ENCODE measurements around the gene FAM236B. TPM values are rescaled to one million over a fixed set of nuclear protein-coding genes. Genes with fewer than 3 reads are reported as not detected.
"Not testable (repeated sequence)": the region's sequence is repeated elsewhere in the genome, so short reads cannot be mapped to it uniquely, and the experiment has no call there.

FAM236B gene
- not detected in 2 replicates for total RNA-seq (2014; rRNA removed; shearing (Covaris generic); ENCODE audit: low replicate concordance)

- H3K9me3 ChIP-seq, H3K27me3 ChIP-seq, DNase-seq, H3K36me3 ChIP-seq, H3K4me3 ChIP-seq: not testable (repeated sequence)
Observed at GRCh38 chrX:72782560-72782959, at the start of gene FAM236B. FAM236B (minus strand) TSS chrX:72782660; CDS start chrX:72782560, 100 bp downstream.

GRCh38 chrX:72830701-72831100, 48.2 kb upstream of the FAM236B start:
- DNase-seq, H3K36me3 ChIP-seq, H3K27me3 ChIP-seq, H3K9me3 ChIP-seq, H3K4me3 ChIP-seq: not testable (repeated sequence)

- H3K4me3 ChIP-seq, H3K27me3 ChIP-seq, H3K9me3 ChIP-seq, DNase-seq, H3K36me3 ChIP-seq: not testable (repeated sequence)
Observed at GRCh38 chrX:72808110-72808509, 25.6 kb upstream of the FAM236B start, which contains the start of gene FAM236D. FAM236D (minus strand) TSS chrX:72808210; CDS start chrX:72808110, 100 bp downstream.

GRCh38 chrX:72790390-72790789, 7.9 kb upstream of the FAM236B start:
- not testable (repeated sequence) for H3K36me3 ChIP-seq, DNase-seq, H3K4me3 ChIP-seq, H3K27me3 ChIP-seq, H3K9me3 ChIP-seq

GRCh38 chrX:72788142-72788541, 5.7 kb upstream of the FAM236B start:
- not testable (repeated sequence) for H3K27me3 ChIP-seq, H3K9me3 ChIP-seq, H3K4me3 ChIP-seq, H3K36me3 ChIP-seq, DNase-seq

GRCh38 chrX:72783964-72784363, 1.5 kb upstream of the FAM236B start:
- not testable (repeated sequence) for H3K4me3 ChIP-seq, DNase-seq, H3K27me3 ChIP-seq, H3K36me3 ChIP-seq, H3K9me3 ChIP-seq

- DNase-seq, H3K27me3 ChIP-seq, H3K9me3 ChIP-seq, H3K4me3 ChIP-seq, H3K36me3 ChIP-seq: not testable (repeated sequence)
Observed at GRCh38 chrX:72783365-72783936, 991 bp upstream of the FAM236B start.

GRCh38 chrX:72778146-72778545, 4.3 kb downstream of the FAM236B start:
- H3K27me3 ChIP-seq, H3K4me3 ChIP-seq, DNase-seq, H3K9me3 ChIP-seq, H3K36me3 ChIP-seq: not testable (repeated sequence)

GRCh38 chrX:72777467-72777790, 5.0 kb downstream of the FAM236B start:
- H3K9me3 ChIP-seq, H3K36me3 ChIP-seq, H3K4me3 ChIP-seq, DNase-seq, H3K27me3 ChIP-seq: not testable (repeated sequence)

GRCh38 chrX:72776653-72777466, 5.6 kb downstream of the FAM236B start, which contains the start of gene DMRTC1B:
DMRTC1B (plus strand) TSS chrX:72776890; CDS start chrX:72845136, 68,246 bp downstream.
- not testable (repeated sequence) for H3K4me3 ChIP-seq, H3K9me3 ChIP-seq, DNase-seq, H3K27me3 ChIP-seq, H3K36me3 ChIP-seq

- not testable (repeated sequence) for H3K9me3 ChIP-seq, DNase-seq, H3K36me3 ChIP-seq, H3K4me3 ChIP-seq, H3K27me3 ChIP-seq
Observed at GRCh38 chrX:72760454-72760853, 22.0 kb downstream of the FAM236B start.

- not testable (repeated sequence) for H3K27me3 ChIP-seq, H3K9me3 ChIP-seq, H3K4me3 ChIP-seq, H3K36me3 ChIP-seq, DNase-seq
Observed at GRCh38 chrX:72748545-72748944, 33.9 kb downstream of the FAM236B start.

- H3K9me3 ChIP-seq, H3K27me3 ChIP-seq, H3K36me3 ChIP-seq, DNase-seq, H3K4me3 ChIP-seq: not testable (repeated sequence)
Observed at GRCh38 chrX:72745546-72745945, 36.9 kb downstream of the FAM236B start.

GRCh38 chrX:72735561-72735960, 46.9 kb downstream of the FAM236B start:
- Histone ChIP-seq H3K27me3 (no peaks in the 10 kb centered on the region), H3K4me3 (no peak overlapping the region), H3K36me3 (no peaks in the 10 kb centered on the region), H3K9me3 (no peaks in the 10 kb centered on the region)
- no peak for DNase-seq

- H3K4me3 ChIP-seq, H3K27me3 ChIP-seq, DNase-seq, H3K9me3 ChIP-seq, H3K36me3 ChIP-seq: not testable (repeated sequence)
Observed at GRCh38 chrX:72733636-72734035, 48.8 kb downstream of the FAM236B start.

All from MG63 (cell line).